ENCODE measurements around the gene DNAH3.

- no peak for TF ChIP-seq POLR2A (IDR thresholded peaks at IDR 0.05; ENCODE audit: low read length)
- TF ChIP-seq CTCF (IDR thresholded peaks at IDR 0.05), result no peak
- TF ChIP-seq REST (IDR thresholded peaks at IDR 0.05), result no peak
- TF ChIP-seq PBX3 (IDR thresholded peaks at IDR 0.05), result no peak
- TF ChIP-seq MAFK (IDR thresholded peaks at IDR 0.05; ENCODE audit: partially characterized antibody), result no peak
- TF ChIP-seq HOXB5 (CRISPR knock-in tag; IDR thresholded peaks at IDR 0.05), result no peak
- TF ChIP-seq RAD21 (conservative IDR thresholded peaks at IDR 0.05 in 1 of 2, IDR thresholded peaks at IDR 0.05 in 1 of 2), result no peak
Observed at GRCh38 chr16:21120976-21121520, 29.6 kb downstream of the DNAH3 start.
